K562 (cell line): ENCODE data around the gene DNAH17. TPM values are rescaled to one million over a fixed set of nuclear protein-coding genes. Genes with fewer than 3 reads are reported as not detected.

Experiments
- ATAC-seq: fragments of 200-7000 bp; cut with Tn5 transposase; 3 replicates; pipeline ENCODE4 v1.9.1; 2020; ENCODE audit warnings: moderate library complexity
- BruUV-seq: library from RNA; stranded (reverse); fragments of 400-500 nt; replicated peaks from 2 replicates; lab custom pipeline; 2021; lab: Mats Ljungman, UMichigan
- CTCF ChIA-PET: fragments of 300-600 bp; formaldehyde crosslinking; extraction: SDS; loops from one replicate; lab custom pipeline; 2021; ENCODE audit warnings: low intra/inter-chr PET ratio; lab: Yijun Ruan, JAX
- POLR2A ChIA-PET: fragments of 300-600, 350-650 bp; sonication (Branson Sonifier 250); formaldehyde crosslinking; extraction: SDS; loops from one replicate; lab custom pipeline; 2021; ENCODE audit warnings: antibody characterized with exemption, inconsistent platforms; lab: Yijun Ruan, JAX
- DNase-seq, 4 experiments: peaks; one replicate each; pipeline versions ENCODE4 v3.0.0 to v3.0.0-alpha.2; 2011 to 2018; ENCODE audit warnings: low spot score in 3 of 4, mixed read lengths in 3 of 4; ENCODE audit errors: extremely low read depth in 1 of 4
- FAIRE-seq: peaks from 2 replicates; lab custom pipeline; 2011; peaks lifted over from hg19 to GRCh38; lab: Jason Lieb, UNC
- H2AFZ ChIP-seq: 2 replicates; pipeline ENCODE4 v1.6.0; 2011; ENCODE audit warnings: low read depth, low read length, control low read depth, inconsistent platforms
- H3K27ac ChIP-seq: fragments of 200-600 bp; 3 replicates; pipeline ENCODE4 v1.8.0; 2011; ENCODE audit warnings: low read depth, mild to moderate bottlenecking, control low read depth, inconsistent platforms, low read length, moderate library complexity, mixed read lengths; ENCODE audit errors: extremely low read depth
- H3K27me3 ChIP-seq, 2 experiments: fragments of 300-600 bp in 1 of 2; 2 replicates in 1 of 2; 3 replicates in 1 of 2; pipeline versions ENCODE4 v1.6.0 to v1.8.0; 2011; ENCODE audit warnings: inconsistent platforms in 2 of 2, low read length in 2 of 2, mild to moderate bottlenecking in 1 of 2, mixed read lengths in 1 of 2, moderate library complexity in 1 of 2; ENCODE audit not compliant: control insufficient read depth in 2 of 2, insufficient read depth in 2 of 2
- H3K36me3 ChIP-seq: fragments of 300-600 bp; 3 replicates; pipeline ENCODE4 v1.8.0; 2011; ENCODE audit warnings: mild to moderate bottlenecking, low read length, inconsistent platforms; ENCODE audit not compliant: control insufficient read depth, insufficient read depth
- H3K4me1 ChIP-seq, 2 experiments: fragments of 200-600 bp in 1 of 2; replicated peaks in 1 of 2; 2 replicates in 1 of 2; 3 replicates in 1 of 2; pipeline versions ENCODE4 v1.5.1 to v1.8.0; 2011; ENCODE audit warnings: inconsistent platforms in 2 of 2, low read length in 2 of 2, mild to moderate bottlenecking in 1 of 2, mixed read lengths in 1 of 2, moderate library complexity in 1 of 2; ENCODE audit not compliant: control insufficient read depth in 2 of 2, insufficient read depth in 2 of 2
- H3K4me2 ChIP-seq: 2 replicates; pipeline ENCODE4 v1.6.1; 2011; ENCODE audit warnings: low read length, control low read depth, inconsistent platforms, mixed read lengths; ENCODE audit not compliant: insufficient read depth
- H3K4me3 ChIP-seq: fragments of 200-600 bp; sonication (generic), shearing (Covaris generic); 2 replicates; pipeline ENCODE4 v1.5.1; 2016; ENCODE audit warnings: control low read depth, inconsistent platforms
- H3K79me2 ChIP-seq: fragments of 200-600 bp; 3 replicates; pipeline ENCODE4 v1.8.0; 2011; ENCODE audit warnings: low read length, inconsistent platforms; ENCODE audit not compliant: control insufficient read depth, insufficient read depth
- H3K9ac ChIP-seq, 2 experiments: 2 replicates each; pipeline versions ENCODE4 v1.6.0 to v1.6.1; 2011; ENCODE audit warnings: low read depth in 2 of 2, low read length in 2 of 2, control low read depth in 1 of 2, inconsistent platforms in 1 of 2, mild to moderate bottlenecking in 1 of 2, mixed read lengths in 1 of 2; ENCODE audit not compliant: insufficient read depth in 1 of 2
- H3K9me1 ChIP-seq: one replicate; pipeline ENCODE4 v1.6.0; 2011; ENCODE audit warnings: inconsistent platforms, mild to moderate bottlenecking, low read length, moderate library complexity; ENCODE audit not compliant: control insufficient read depth, insufficient read depth
- H3K9me3 ChIP-seq: replicated peaks from 2 replicates; pipeline ENCODE4 v1.5.1; 2011; ENCODE audit warnings: low read depth, low read length, inconsistent platforms; ENCODE audit not compliant: control insufficient read depth, insufficient read depth
- H4K20me1 ChIP-seq: replicated peaks from 2 replicates; pipeline ENCODE4 v1.6.1; 2011; ENCODE audit warnings: low read length, inconsistent platforms, mixed read lengths; ENCODE audit not compliant: control insufficient read depth, insufficient read depth
- ATF3 ChIP-seq, 2 experiments: fragments of 450-650 bp in 1 of 2; sonication (generic) in 1 of 2; formaldehyde crosslinking in 1 of 2; IDR thresholded peaks in 1 of 2; conservative IDR thresholded peaks in 1 of 2; 2 replicates each; pipeline versions ENCODE4 v1.6.1 to v1.8.1; 2016 to 2023; ENCODE audit warnings: mild to moderate bottlenecking in 2 of 2, moderate library complexity in 2 of 2, inconsistent platforms in 1 of 2, missing genetic modification reagents in 1 of 2
- ATF7 ChIP-seq: fragments of 450-650 bp; IDR thresholded peaks from 2 replicates; pipeline ENCODE4 v1.7.1; 2014; ENCODE audit warnings: mild to moderate bottlenecking, moderate library complexity
- KLF1 ChIP-seq: fragments of 450-650 bp; IDR thresholded peaks from 2 replicates; pipeline ENCODE4 v1.6.1; 2016; ENCODE audit warnings: missing genetic modification characterization, missing compliant biosample characterization
- L3MBTL2 ChIP-seq: fragments of 450-650 bp; IDR thresholded peaks from 2 replicates; pipeline ENCODE4 v1.6.1; 2016; ENCODE audit warnings: mild to moderate bottlenecking, moderate library complexity
- MAFK ChIP-seq: IDR thresholded peaks from 2 replicates; pipeline ENCODE4 v1.6.1; 2011; ENCODE audit warnings: low read length, improper control_type of control experiment
- MYC ChIP-seq, 2 experiments: fragments of 250-450 bp in 1 of 2; sonication (Bioruptor Pico) in 1 of 2; IDR thresholded peaks; 2 replicates each; pipeline versions ENCODE4 v1.5.1 to v1.6.1; 2012 to 2021; ENCODE audit warnings: low read depth in 2 of 2, borderline replicate concordance in 1 of 2, improper control_type of control experiment in 1 of 2, low read length in 1 of 2, mild to moderate bottlenecking in 1 of 2, moderate library complexity in 1 of 2
- RBM14 ChIP-seq: fragments of 200-400 bp; formaldehyde crosslinking; IDR thresholded peaks from 2 replicates; pipeline ENCODE4 v1.6.1; 2018; ENCODE audit warnings: low read depth, mild to moderate bottlenecking, low read length, moderate library complexity, borderline replicate concordance; ENCODE audit not compliant: insufficient read depth
- ZNF57 ChIP-seq: fragments of 450-650 bp; formaldehyde crosslinking; IDR thresholded peaks from 2 replicates; pipeline ENCODE4 v1.4.0; 2020; ENCODE audit warnings: mild to moderate bottlenecking, moderate library complexity
- WGBS: fragments of 100-300 bp; shearing (Covaris generic); methylation state at CpG from one replicate; pipeline ENCODE4 v1.1.6; 2016; ENCODE audit warnings: low coverage, mixed read lengths; ENCODE audit not compliant: insufficient coverage; ENCODE audit errors: missing lambda C conversion rate; 5-methylcytosine and 5-hydroxymethylcytosine counted together
- in situ Hi-C: fragments of 300-500 bp; cut with MboI; formaldehyde crosslinking; loops from 4 replicates; pipeline ENCODE4 v1.15.0; 2018; ENCODE audit warnings: inconsistent platforms, mixed read lengths
- intact Hi-C: fragments of 100-400 bp; cut with micrococcal nuclease; formaldehyde crosslinking; loops from 2 replicates; pipeline ENCODE4 v1.14.2; 2022
- polyA plus RNA-seq, 8 experiments: library from polyadenylated mRNA; depleted of rRNA in 4 of 8; stranded (reverse) in 5 of 8; unstranded in 3 of 8; fragments of >200 nt; fragmentation: Nextera tagmentation in 2 of 8; fragmentation: Illumina TruSeq in 1 of 8; extraction: Ambion mirVana in 2 of 8; extraction: Trizol in 1 of 8; gene quantifications; 2 replicates each; pipeline versions ENCODE4 v1.2.1 to v1.2.3, GENCODE V29; 2011 to 2014; ENCODE audit warnings: inconsistent platforms in 1 of 8, missing spikeins in 1 of 8
- total RNA-seq, 7 experiments: library from RNA; depleted of rRNA in 6 of 7; stranded (reverse); fragments of >200 nt in 6 of 7; fragmentation: Illumina TruSeq in 2 of 7; extraction: Trizol in 2 of 7; gene quantifications; 2 replicates each; pipeline versions ENCODE4 v1.2.1 to v1.2.3, GENCODE V29; 2011 to 2021; ENCODE audit warnings: low replicate concordance in 1 of 7
- TF ChIP-seq, protein P1 (sequence below): fragments of 450-650 bp; IDR thresholded peaks from 2 replicates; pipeline ENCODE4 v1.6.1; 2018; ENCODE audit warnings: mild to moderate bottlenecking, low read depth; ENCODE audit not compliant: partially characterized antibody

Gene DNAH17
- total and polyA plus RNA-seq, 9 of the 15 experiments (the other 6 are each of a cell fraction or from before 2014, with no cell fraction given), result under 0.01 to 0.06 (median 0.03) TPM; not detected in 5

- Histone ChIP-seq H3K4me2 (no peak overlapping the region), H4K20me1 (peaks cover 4% of the 10 kb centered on the region; the same call in 1 of the 2 replicates), H3K79me2 (no peaks in the 10 kb centered on the region), H3K27ac (no peak overlapping the region), H3K4me3 (no peak overlapping the region), H3K36me3 (no peaks in the 10 kb centered on the region), H2AFZ (no peak overlapping the region), H3K27me3 (peaks cover 61 to 92% of the 10 kb centered on the region in 2 experiments), H3K4me1 (peaks cover 0 to 13% of the 10 kb centered on the region in 2 experiments; a peak in 2 of 5 replicates), H3K9me3 (no peaks in the 10 kb centered on the region), H3K9ac (no peak overlapping the region), H3K9me1 (no peaks in the 10 kb centered on the region)
- ChIA-PET CTCF (no interaction called here), POLR2A (interaction anchor here (0.6 kb wide), 1 partner anchor 167 kb away, joined by 3 read pairs; no protein-coding TSS in a partner anchor)
- in situ Hi-C loops, result no loop called here
- 17% methylated on average over 35 of the region's 37 CpGs for WGBS
- intact Hi-C loops, result no loop called here
- DNase-seq (no peak), FAIRE-seq (no peak), ATAC-seq (peak; percentile 41; the same call in 2 of the 3 replicates)
- no TSS peak for BruUV-seq
- 0 out of 2 replicates have a peak, but pooled peaks have one; percentile 35 for TF ChIP-seq RBM14
- no peak for TF ChIP-seq ZNF57 (CRISPR knock-in tag)
Observed at GRCh38 chr17:78458736-78459335, 118.4 kb downstream of the DNAH17 start.

DNA sequence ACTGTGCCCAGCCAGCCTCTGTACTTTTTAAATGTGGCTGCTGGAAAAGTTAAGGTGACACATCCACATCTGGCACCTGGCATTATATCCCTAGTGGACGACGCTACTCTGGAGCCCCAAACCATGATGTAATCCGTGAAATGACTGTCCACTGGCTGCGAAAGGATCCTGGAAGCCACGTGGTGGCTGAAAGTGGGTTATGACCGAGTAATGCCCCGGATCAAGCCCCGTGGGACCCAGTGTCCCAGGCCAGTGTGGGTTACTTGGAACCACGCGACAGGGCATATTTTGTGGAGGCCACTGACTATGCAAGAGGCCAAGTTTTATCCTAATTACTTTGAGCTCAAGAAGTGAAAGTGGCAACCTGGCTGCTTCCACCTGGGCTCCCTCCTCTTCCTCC is 119.1 kb downstream of the DNAH17 start:
- intact Hi-C loops, result no loop called here
- Histone ChIP-seq H2AFZ (no peak overlapping the region), H3K4me2 (no peak overlapping the region), H3K9ac (no peak overlapping the region), H4K20me1 (peaks cover 7% of the 10 kb centered on the region; the same call in 1 of the 2 replicates), H3K4me3 (no peak overlapping the region), H3K27me3 (peaks cover 64 to 95% of the 10 kb centered on the region in 2 experiments), H3K36me3 (no peaks in the 10 kb centered on the region), H3K79me2 (no peaks in the 10 kb centered on the region), H3K9me1 (no peaks in the 10 kb centered on the region), H3K27ac (no peak overlapping the region), H3K4me1 (peaks cover 0 to 13% of the 10 kb centered on the region in 2 experiments; a peak in 2 of 5 replicates), H3K9me3 (no peaks in the 10 kb centered on the region)
- DNase-seq, result no peak
- ATAC-seq, result peak; percentile 19; the same call in 2 of the 3 replicates
- no TSS peak for BruUV-seq
- in situ Hi-C loops, result no loop called here
- no peak for FAIRE-seq
- WGBS, result 15% methylated on average over 10 of the region's 10 CpGs
- CTCF ChIA-PET, result no interaction called here
- POLR2A ChIA-PET, result interaction anchor here (0.6 kb wide), 1 partner anchor 166 kb away, joined by 3 read pairs; no protein-coding TSS in a partner anchor
- no peak for TF ChIP-seq KLF1
- TF ChIP-seq, protein P1, sequence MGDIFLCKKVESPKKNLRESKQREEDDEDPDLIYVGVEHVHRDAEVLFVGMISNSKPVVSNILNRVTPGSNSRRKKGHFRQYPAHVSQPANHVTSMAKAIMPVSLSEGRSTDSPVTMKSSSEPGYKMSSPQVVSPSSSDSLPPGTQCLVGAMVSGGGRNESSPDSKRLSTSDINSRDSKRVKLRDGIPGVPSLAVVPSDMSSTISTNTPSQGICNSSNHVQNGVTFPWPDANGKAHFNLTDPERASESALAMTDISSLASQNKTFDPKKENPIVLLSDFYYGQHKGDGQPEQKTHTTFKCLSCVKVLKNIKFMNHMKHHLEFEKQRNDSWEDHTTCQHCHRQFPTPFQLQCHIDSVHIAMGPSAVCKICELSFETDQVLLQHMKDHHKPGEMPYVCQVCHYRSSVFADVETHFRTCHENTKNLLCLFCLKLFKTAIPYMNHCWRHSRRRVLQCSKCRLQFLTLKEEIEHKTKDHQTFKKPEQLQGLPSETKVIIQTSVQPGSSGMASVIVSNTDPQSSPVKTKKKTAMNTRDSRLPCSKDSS, result no peak
- TF ChIP-seq ATF3 (IDR thresholded peaks at IDR 0.05), result peak; percentile 55
- no peak for TF ChIP-seq ATF3 (CRISPR knock-in tag; conservative IDR thresholded peaks at IDR 0.05)
- peak; percentile 40; the same call in 1 of the 2 replicates for TF ChIP-seq ATF7
- peak; percentile 40; the same call in 1 of the 2 replicates for TF ChIP-seq L3MBTL2
- TF ChIP-seq MAFK, result no peak
- peak; percentile 19; the same call in 1 of the 2 replicates for TF ChIP-seq MYC (IDR thresholded peaks at IDR 0.05; ENCODE audit: low read depth, low read length)
- TF ChIP-seq MYC (CRISPR knock-in tag; IDR thresholded peaks at IDR 0.05; ENCODE audit: borderline replicate concordance, low read depth), result no peak
